Testis (tissue), 3 donors: ENCODE results near the gene CDK5. TPM values are rescaled to one million over a fixed set of nuclear protein-coding genes. Genes with fewer than 3 reads are reported as not detected.
"Not testable (repeated sequence)": the region's sequence is repeated elsewhere in the genome, so short reads cannot be mapped to it uniquely, and the experiment has no call there.

Experiments used
- DNase-seq: peaks from one replicate; pipeline ENCODE4 v3.0.0-alpha.2; 2019
- H3K27ac ChIP-seq, 2 donors: fragments of 200-600 bp; sonication (generic); one replicate each; pipeline ENCODE4 v1.5.1; 2019
- H3K27me3 ChIP-seq: fragments of 200-600 bp; sonication (generic); one replicate; pipeline ENCODE4 v1.5.1; 2019
- H3K36me3 ChIP-seq: fragments of 200-600 bp; sonication (generic); one replicate; pipeline ENCODE4 v1.5.1; 2017; ENCODE audit warnings: low read depth; ENCODE audit errors: missing control alignments
- H3K4me1 ChIP-seq: fragments of 200-600 bp; sonication (generic); one replicate; pipeline ENCODE4 v1.5.1; 2019
- H3K4me3 ChIP-seq, 2 donors: fragments of 200-600 bp; sonication (generic); one replicate each; pipeline ENCODE4 v1.5.1; 2017 to 2019
- H3K9me3 ChIP-seq: fragments of 200-600 bp; sonication (generic); one replicate; pipeline ENCODE4 v1.5.1; 2017
- POLR2A ChIP-seq: fragments of 450-650 bp; IDR thresholded peaks from one replicate; pipeline ENCODE4 v1.6.1; 2017; ENCODE audit warnings: antibody characterized with exemption, mild to moderate bottlenecking, moderate library complexity
- WGBS, 2 donors: methylation state at CpG; one replicate each; pipeline ENCODE4 v1.1.5; 2018; 5-methylcytosine and 5-hydroxymethylcytosine counted together
- intact Hi-C: fragments of 100-400 bp; cut with DNase I; formaldehyde crosslinking; loops from one replicate; pipeline ENCODE4 v1.15.1; 2023; ENCODE audit warnings: low total_unique reads
- polyA plus RNA-seq: library from polyadenylated mRNA; stranded (reverse); fragments of 350-450 nt; fragmentation: Illumina TruSeq; extraction: RNeasy Lipid Tissue Mini Kit (QIAGEN cat#74804); gene quantifications from one replicate; pipeline ENCODE4 v1.2.3, GENCODE V29; 2014; ENCODE audit warnings: low read depth, low replicate concordance; ENCODE audit not compliant: insufficient read depth
- total RNA-seq, 2 donors: library from RNA; depleted of rRNA; stranded (reverse); fragments of >200 nt; gene quantifications; one replicate each; pipeline ENCODE4 v1.2.3, GENCODE V29; 2016
- TF ChIP-seq, protein P1 (sequence below), 3 experiments: fragments of 450-650 bp in 2 of 3; fragments of 200-600 bp in 1 of 3; sonication (generic) in 1 of 3; IDR thresholded peaks; one replicate each; pipeline ENCODE4 v1.5.1; 2016 to 2019; ENCODE audit warnings: antibody characterized with exemption in 3 of 3, mild to moderate bottlenecking in 2 of 3, moderate library complexity in 1 of 3

The CDK5 gene
- total and polyA plus RNA-seq, 3 donors from 2014 or later = 7.1 to 15.4 (median 10.5) TPM

DNA sequence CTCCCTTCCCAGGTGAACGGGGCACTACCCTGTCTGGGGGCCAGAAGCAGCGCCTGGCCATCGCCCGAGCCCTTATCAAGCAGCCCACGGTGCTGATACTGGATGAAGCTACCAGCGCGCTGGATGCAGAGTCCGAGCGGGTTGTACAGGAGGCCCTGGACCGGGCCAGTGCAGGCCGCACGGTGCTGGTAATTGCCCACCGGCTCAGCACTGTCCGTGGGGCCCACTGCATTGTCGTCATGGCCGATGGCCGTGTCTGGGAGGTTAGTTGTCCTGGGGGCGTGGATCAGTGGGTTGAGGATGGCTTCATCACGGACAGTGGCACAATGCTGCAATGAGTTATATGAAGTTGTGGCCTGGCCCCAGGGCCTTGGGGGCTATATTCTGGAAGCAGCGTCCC, 13.7 kb downstream of the CDK5 start:
- intact Hi-C loops = no loop called here
- WGBS, 2 donors = 91 to 98% methylated on average over 9 to 19 of the region's 20 CpGs
- Histone ChIP-seq H3K27ac (no peak overlapping the region), H3K36me3 (no peaks in the 10 kb centered on the region), H3K27me3 (no peaks in the 10 kb centered on the region), H3K4me1 (peaks cover 12% of the 10 kb centered on the region), H3K4me3 (no peak overlapping the region), H3K9me3 (no peaks in the 10 kb centered on the region)
- DNase-seq = no peak
- TF ChIP-seq POLR2A = no peak

DNA sequence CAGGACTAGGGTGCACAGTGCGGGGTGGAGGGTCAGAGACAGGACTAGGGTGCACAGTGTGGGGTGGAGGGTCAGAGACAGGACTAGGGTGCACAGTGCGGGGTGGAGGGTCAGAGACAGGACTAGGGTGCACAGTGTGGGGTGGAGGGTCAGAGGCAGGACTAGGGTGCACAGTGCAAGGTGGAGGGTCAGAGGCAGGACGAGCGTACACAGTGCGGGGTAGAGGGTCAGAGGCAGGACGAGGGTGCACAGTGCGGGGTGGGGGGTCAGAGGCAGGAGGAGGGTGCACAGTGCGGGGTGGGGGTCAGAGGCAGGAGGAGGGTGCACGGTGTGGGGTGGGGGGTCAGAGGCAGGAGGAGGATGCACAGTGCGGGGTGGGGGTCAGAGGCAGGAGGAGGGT, 14.2 kb downstream of the CDK5 start:
- H3K9me3 ChIP-seq, H3K4me3 ChIP-seq, H3K36me3 ChIP-seq, H3K27ac ChIP-seq, DNase-seq, intact Hi-C loops, H3K27me3 ChIP-seq: not testable (repeated sequence)
- WGBS, 2 donors = 91 to 94% methylated on average over 10 of the region's 10 CpGs
- H3K4me1 ChIP-seq = peaks cover 17% of the 10 kb centered on the region

DNA sequence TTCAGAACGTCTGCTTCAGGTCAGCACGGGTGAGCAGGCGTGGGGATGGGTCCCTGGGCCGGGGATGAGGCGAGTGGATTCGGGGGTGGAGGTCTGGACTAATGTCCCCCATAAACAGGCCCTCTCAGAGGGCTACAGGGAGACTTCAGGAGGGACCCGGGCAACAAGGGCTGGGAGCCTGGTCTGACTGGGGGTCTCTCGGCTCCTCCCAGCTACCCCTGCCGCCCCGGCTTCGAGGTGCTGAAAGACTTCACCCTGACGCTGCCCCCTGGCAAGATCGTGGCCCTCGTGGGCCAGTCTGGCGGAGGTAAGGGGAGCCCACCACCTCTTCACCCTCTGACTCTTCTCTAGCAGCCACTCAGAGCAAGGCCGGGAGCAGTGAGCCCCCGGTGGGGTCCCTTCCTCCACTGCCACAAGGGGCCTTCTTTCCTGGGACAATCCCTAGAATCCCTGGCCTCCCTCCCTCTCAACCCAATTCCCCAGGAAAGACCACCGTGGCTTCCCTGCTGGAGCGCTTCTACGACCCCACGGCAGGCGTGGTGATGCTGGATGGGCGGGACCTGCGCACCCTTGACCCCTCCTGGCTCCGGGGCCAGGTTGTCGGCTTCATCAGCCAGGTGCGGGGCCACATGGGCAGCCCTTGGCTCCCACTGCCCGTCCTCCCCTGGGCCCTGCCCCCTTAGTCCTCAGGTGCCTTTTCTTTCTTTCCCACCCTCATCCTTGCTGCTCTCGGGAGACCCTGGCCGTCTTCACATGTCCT, 16.9 kb downstream of the CDK5 start:
- peaks cover 19% of the 10 kb centered on the region for H3K4me1 ChIP-seq
- H3K9me3 ChIP-seq = no peaks in the 10 kb centered on the region
- H3K36me3 ChIP-seq = no peaks in the 10 kb centered on the region
- intact Hi-C loops = no loop called here
- WGBS, 2 donors = 90 to 96% methylated on average over 11 to 30 of the region's 30 CpGs
- H3K27me3 ChIP-seq = no peaks in the 10 kb centered on the region
- H3K27ac ChIP-seq = no peak overlapping the region
- no peak overlapping the region for H3K4me3 ChIP-seq
- no peak for TF ChIP-seq POLR2A
- TF ChIP-seq, protein P1, sequence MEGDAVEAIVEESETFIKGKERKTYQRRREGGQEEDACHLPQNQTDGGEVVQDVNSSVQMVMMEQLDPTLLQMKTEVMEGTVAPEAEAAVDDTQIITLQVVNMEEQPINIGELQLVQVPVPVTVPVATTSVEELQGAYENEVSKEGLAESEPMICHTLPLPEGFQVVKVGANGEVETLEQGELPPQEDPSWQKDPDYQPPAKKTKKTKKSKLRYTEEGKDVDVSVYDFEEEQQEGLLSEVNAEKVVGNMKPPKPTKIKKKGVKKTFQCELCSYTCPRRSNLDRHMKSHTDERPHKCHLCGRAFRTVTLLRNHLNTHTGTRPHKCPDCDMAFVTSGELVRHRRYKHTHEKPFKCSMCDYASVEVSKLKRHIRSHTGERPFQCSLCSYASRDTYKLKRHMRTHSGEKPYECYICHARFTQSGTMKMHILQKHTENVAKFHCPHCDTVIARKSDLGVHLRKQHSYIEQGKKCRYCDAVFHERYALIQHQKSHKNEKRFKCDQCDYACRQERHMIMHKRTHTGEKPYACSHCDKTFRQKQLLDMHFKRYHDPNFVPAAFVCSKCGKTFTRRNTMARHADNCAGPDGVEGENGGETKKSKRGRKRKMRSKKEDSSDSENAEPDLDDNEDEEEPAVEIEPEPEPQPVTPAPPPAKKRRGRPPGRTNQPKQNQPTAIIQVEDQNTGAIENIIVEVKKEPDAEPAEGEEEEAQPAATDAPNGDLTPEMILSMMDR (IDR thresholded peaks at IDR 0.05) = no peak
- DNase-seq = no peak

DNA sequence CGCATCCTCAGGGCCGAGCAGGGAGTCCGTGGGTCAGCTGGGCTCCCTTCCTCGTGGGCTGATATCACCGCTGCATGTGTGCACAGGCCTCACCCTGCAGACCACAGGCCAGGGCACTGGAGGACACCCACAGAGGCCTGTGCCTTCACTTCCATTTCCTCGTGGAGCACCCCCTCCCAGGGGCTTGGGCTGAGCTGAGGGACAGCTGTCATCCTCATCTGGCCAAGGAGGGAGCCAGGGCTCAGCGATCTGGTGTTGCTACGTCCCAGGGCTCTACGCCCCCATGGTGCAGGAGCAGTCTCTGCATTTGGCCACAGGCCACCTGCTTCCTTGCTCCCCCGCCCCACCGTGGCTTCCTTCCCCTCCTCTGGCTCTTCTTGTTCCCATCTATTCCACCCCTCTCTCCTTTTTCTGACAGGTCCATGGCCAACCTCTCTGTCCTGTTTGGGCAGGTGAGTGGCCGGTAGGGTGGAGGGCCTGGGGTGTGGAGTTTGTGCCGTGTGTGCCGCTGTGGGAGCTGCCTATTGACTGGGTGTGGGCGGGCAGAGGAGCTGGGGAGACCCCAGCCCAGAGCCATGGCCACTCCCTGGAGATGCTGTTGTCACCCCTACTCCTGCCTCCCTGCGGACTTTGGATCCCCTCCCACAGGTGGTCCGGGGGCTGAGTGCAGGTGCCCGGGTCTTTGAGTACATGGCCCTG, 17.7 kb downstream of the CDK5 start:
- no peaks in the 10 kb centered on the region for H3K36me3 ChIP-seq
- intact Hi-C loops = no loop called here
- H3K27me3 ChIP-seq = no peaks in the 10 kb centered on the region
- peak overlapping the region in 1 of 2 donors; percentile 69 for H3K27ac ChIP-seq
- TF ChIP-seq POLR2A = no peak
- TF ChIP-seq, protein P1 (IDR thresholded peaks at IDR 0.05) = no peak
- no peaks in the 10 kb centered on the region for H3K9me3 ChIP-seq
- no peak for DNase-seq
- peaks cover 19% of the 10 kb centered on the region for H3K4me1 ChIP-seq
- H3K4me3 ChIP-seq = no peak overlapping the region
- WGBS, 2 donors = 53 to 61% methylated on average over 10 to 18 of the region's 18 CpGs

DNA sequence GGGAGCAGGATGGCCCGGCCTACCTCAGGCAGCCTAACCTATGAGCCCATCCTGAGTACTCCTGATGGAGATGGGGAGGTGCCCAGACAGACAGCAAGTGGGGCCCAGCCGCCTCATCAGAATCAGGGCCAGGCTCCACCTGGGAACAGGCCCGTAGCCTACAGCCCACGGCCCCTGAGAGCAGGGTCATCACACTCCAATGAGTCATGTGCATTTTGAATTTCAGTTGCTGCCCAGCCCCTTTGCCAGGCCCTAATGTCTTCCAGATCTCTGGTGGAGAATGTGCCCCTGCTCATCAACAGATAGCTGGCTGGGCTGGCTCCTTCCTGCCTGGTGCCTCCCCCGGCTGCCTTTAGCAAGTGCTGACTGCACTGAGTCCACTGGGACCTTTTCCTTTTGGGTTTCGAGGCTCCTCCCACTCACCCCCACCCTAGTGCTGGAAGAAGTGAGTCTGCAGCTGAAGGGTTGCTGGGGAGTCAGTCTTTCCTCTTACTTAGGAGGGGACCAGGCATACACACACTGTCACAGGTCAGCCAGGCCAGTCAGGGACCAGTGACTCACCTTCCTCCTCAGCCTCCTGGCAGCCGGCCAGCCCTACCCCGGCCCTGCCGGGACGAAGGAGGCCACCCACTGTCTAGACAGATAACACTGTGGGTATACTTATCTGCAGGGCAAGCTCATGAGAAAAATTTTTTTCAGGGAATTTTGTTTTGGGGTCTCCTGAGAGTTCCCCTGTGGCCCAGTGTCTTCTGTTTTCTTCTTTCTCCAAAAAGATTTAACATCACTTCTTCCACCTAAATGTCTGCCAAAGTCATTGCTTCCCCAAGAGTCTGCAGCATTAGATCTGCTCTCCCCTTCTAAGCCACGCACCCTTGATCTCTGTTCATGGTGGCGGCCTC, 18.5 kb downstream of the CDK5 start:
- H3K27me3 ChIP-seq = no peaks in the 10 kb centered on the region
- H3K9me3 ChIP-seq = no peaks in the 10 kb centered on the region
- H3K27ac ChIP-seq = peak overlapping the region; percentile 1 to 69
- peaks cover 19% of the 10 kb centered on the region for H3K4me1 ChIP-seq
- TF ChIP-seq, protein P1 (IDR thresholded peaks at IDR 0.05) = no peak
- no peak for TF ChIP-seq POLR2A
- no peak overlapping the region for H3K4me3 ChIP-seq
- peak; percentile 74 for DNase-seq
- 31 to 41% methylated on average over 8 to 12 of the region's 12 CpGs for WGBS, 2 donors
- intact Hi-C loops = no loop called here
- H3K36me3 ChIP-seq = no peaks in the 10 kb centered on the region
